PC-3 (cell line): ENCODE data around the gene NAV2. TPM values are rescaled to one million over a fixed set of nuclear protein-coding genes. Genes with fewer than 3 reads are reported as not detected.

ENCODE experiments used
- ATAC-seq: fragments of 200-7000 bp; cut with Tn5 transposase; 2 replicates; pipeline ENCODE4 v1.9.1; 2020; ENCODE audit warnings: mild to moderate bottlenecking, moderate library complexity
- BruUV-seq: library from RNA; stranded (reverse); fragments of 400-500 nt; replicated peaks from 2 replicates; lab custom pipeline; 2021; lab: Mats Ljungman, UMichigan
- CTCF ChIA-PET: fragments of 300-600 bp; sonication (Branson Sonifier 250); formaldehyde crosslinking; loops from one replicate; lab custom pipeline; 2022; ENCODE audit warnings: antibody characterized with exemption; lab: Charles Lee
- POLR2A ChIA-PET: fragments of 300-600 bp; sonication (Branson Sonifier 250); formaldehyde crosslinking; loops from one replicate; lab custom pipeline; 2022; ENCODE audit warnings: antibody characterized with exemption; ENCODE audit not compliant: unreplicated experiment; lab: Charles Lee
- DNase-seq: peaks from one replicate; pipeline ENCODE4 v3.0.0-alpha.2; 2015
- H2AFZ ChIP-seq: fragments of 300-600 bp; sonication (generic); 2 replicates; pipeline ENCODE4 v1.6.0; 2016; ENCODE audit warnings: antibody characterized with exemption, low read length
- H3F3A ChIP-seq: fragments of 300-600 bp; sonication (generic); one replicate; pipeline ENCODE4 v1.6.0; 2017; ENCODE audit warnings: antibody characterized with exemption, low read length, control low read depth, mild to moderate bottlenecking; ENCODE audit not compliant: unreplicated experiment
- H3K27ac ChIP-seq: fragments of 300-600 bp; sonication (generic); 2 replicates; pipeline ENCODE4 v1.5.1; 2016; ENCODE audit warnings: mild to moderate bottlenecking, low read length
- H3K27me3 ChIP-seq: fragments of 300-600 bp; sonication (generic); 2 replicates; pipeline ENCODE4 v1.6.1; 2016; ENCODE audit warnings: low read length, mixed read lengths
- H3K36me3 ChIP-seq: fragments of 300-600 bp; sonication (generic); 2 replicates; pipeline ENCODE4 v1.6.1; 2016; ENCODE audit warnings: low read depth, mixed run types, low read length, mixed read lengths
- H3K4me1 ChIP-seq: fragments of 300-600 bp; sonication (generic); 2 replicates; pipeline ENCODE4 v1.5.1; 2016; ENCODE audit warnings: low read length; ENCODE audit not compliant: insufficient read depth
- H3K4me2 ChIP-seq: fragments of 300-600 bp; sonication (generic); 2 replicates; pipeline ENCODE4 v1.6.0; 2016; ENCODE audit warnings: low read length
- H3K4me3 ChIP-seq: fragments of 300-600 bp; sonication (generic); 2 replicates; pipeline ENCODE4 v1.5.1; 2016; ENCODE audit warnings: mild to moderate bottlenecking, low read length, mixed read lengths
- H3K79me2 ChIP-seq: fragments of 300-600 bp; sonication (generic); 2 replicates; pipeline ENCODE4 v1.6.1; 2017; ENCODE audit warnings: low read length, mixed read lengths
- H3K9ac ChIP-seq: fragments of 300-600 bp; sonication (generic); 2 replicates; pipeline ENCODE4 v1.6.0; 2016; ENCODE audit warnings: mild to moderate bottlenecking, low read length
- H3K9me2 ChIP-seq: fragments of 300-600 bp; sonication (generic); replicated peaks from 2 replicates; pipeline ENCODE4 v1.6.1; 2016; ENCODE audit warnings: mixed run types, low read length, mixed read lengths
- H3K9me3 ChIP-seq: fragments of 300-600 bp; sonication (generic); 2 replicates; pipeline ENCODE4 v1.6.1; 2016; ENCODE audit warnings: low read length, mixed read lengths
- H4K20me1 ChIP-seq: fragments of 300-600 bp; sonication (generic); 2 replicates; pipeline ENCODE4 v1.6.1; 2016; ENCODE audit warnings: low read length, mixed read lengths
- CTCF ChIP-seq: fragments of 300-600 bp; sonication (generic); conservative IDR thresholded peaks from 2 replicates; pipeline ENCODE4 v1.5.1; 2017; ENCODE audit warnings: antibody characterized with exemption, low read depth, mild to moderate bottlenecking, low read length
- EZH2 ChIP-seq: fragments of 300-600 bp; sonication (generic); IDR thresholded peaks from one replicate; pipeline ENCODE4 v1.6.1; 2017; ENCODE audit warnings: antibody characterized with exemption, mild to moderate bottlenecking, low read length; ENCODE audit not compliant: unreplicated experiment
- EZH2phosphoT487 ChIP-seq: fragments of 300-600 bp; sonication (generic); IDR thresholded peaks from 2 replicates; pipeline ENCODE4 v1.6.1; 2018; ENCODE audit warnings: mild to moderate bottlenecking, antibody characterized with exemption, low read length, borderline replicate concordance
- intact Hi-C: fragments of 100-400 bp; cut with micrococcal nuclease; formaldehyde crosslinking; loops from 2 replicates; pipeline ENCODE4 v1.9.0; 2023
- total RNA-seq: library from RNA; depleted of rRNA; stranded (reverse); fragments of >200 nt; gene quantifications from 2 replicates; pipeline ENCODE4 v1.2.3, GENCODE V29; 2014

NAV2 gene
- total RNA-seq, 1 experiment from 2014 or later: 10.4 TPM

GRCh38 chr11:20056950-20057943, 344.6 kb downstream of the NAV2 start:
- Histone ChIP-seq H3K9ac (no peak overlapping the region), H3K27ac (no peak overlapping the region), H3K9me3 (no peaks in the 10 kb centered on the region), H4K20me1 (no peaks in the 10 kb centered on the region), H3K27me3 (no peaks in the 10 kb centered on the region), H3K79me2 (no peaks in the 10 kb centered on the region), H3K4me2 (no peak overlapping the region), H3K36me3 (peaks cover 15% of the 10 kb centered on the region; the same call in 1 of the 2 replicates), H3K4me3 (no peak overlapping the region), H3K9me2 (no peaks in the 10 kb centered on the region), H2AFZ (no peak overlapping the region), H3F3A (no peaks in the 10 kb centered on the region), H3K4me1 (no peaks in the 10 kb centered on the region)
- TF ChIP-seq CTCF (no peak), EZH2 (no peak), EZH2phosphoT487 (no peak)
- ChIA-PET POLR2A (no interaction called here), CTCF (no interaction called here)
- no peak for ATAC-seq
- DNase-seq: no peak
- no TSS peak for BruUV-seq
- intact Hi-C loops: no loop called here

- ChIA-PET POLR2A (interaction anchor here (0.6 kb wide), 1 partner anchor 28 kb away, joined by 3 read pairs; no protein-coding TSS in a partner anchor), CTCF (no interaction called here)
- Histone ChIP-seq H3K79me2 (no peaks in the 10 kb centered on the region), H2AFZ (no peak overlapping the region), H3K4me1 (no peaks in the 10 kb centered on the region), H3F3A (no peaks in the 10 kb centered on the region), H3K27me3 (no peaks in the 10 kb centered on the region), H3K27ac (no peak overlapping the region), H3K9me3 (no peaks in the 10 kb centered on the region), H3K9me2 (no peaks in the 10 kb centered on the region), H4K20me1 (no peaks in the 10 kb centered on the region), H3K4me3 (no peak overlapping the region), H3K4me2 (no peak overlapping the region), H3K9ac (no peak overlapping the region), H3K36me3 (peaks cover 15% of the 10 kb centered on the region; the same call in 1 of the 2 replicates)
- DNase-seq: no peak
- no peak for ATAC-seq
- no TSS peak for BruUV-seq
- TF ChIP-seq EZH2 (no peak), CTCF (no peak), EZH2phosphoT487 (no peak)
- intact Hi-C loops: no loop called here
Measured at GRCh38 chr11:20058749-20059458, 346.3 kb downstream of the NAV2 start.
